Natural killer cell (primary cell): ENCODE results near the gene DUOXA2. TPM values are rescaled to one million over a fixed set of nuclear protein-coding genes. Genes with fewer than 3 reads are reported as not detected.
"Not testable (repeated sequence)": the region's sequence is repeated elsewhere in the genome, so short reads cannot be mapped to it uniquely, and the experiment has no call there.

Experiments used
- ATAC-seq, 3 donors: fragments of 150-1000 bp in 2 of 3; fragments of 200-7000 bp in 1 of 3; cut with Tn5 transposase; 1 replicate in 1 of 3; 2 replicates in 2 of 3; pipeline ENCODE4 v1.10.0; 2021; ENCODE audit warnings: mild to moderate bottlenecking in 2 of 3, moderate library complexity in 2 of 3
- DNase-seq, 2 donors: peaks; one replicate each; pipeline versions ENCODE4 v3.0.0 to v3.0.0-alpha.2; 2013 to 2021; ENCODE audit warnings: mixed read lengths in 1 of 2
- H3K27ac ChIP-seq: one replicate; pipeline ENCODE4 v1.5.1; 2013; ENCODE audit warnings: mild to moderate bottlenecking, low read length
- H3K27me3 ChIP-seq: one replicate; pipeline ENCODE4 v1.6.1; 2013; ENCODE audit warnings: low read length; ENCODE audit not compliant: control insufficient read depth, insufficient read depth
- H3K36me3 ChIP-seq: one replicate; pipeline ENCODE4 v1.6.1; 2013; ENCODE audit warnings: low read length; ENCODE audit not compliant: control insufficient read depth, insufficient read depth
- H3K4me1 ChIP-seq: one replicate; pipeline ENCODE4 v1.6.1; 2013; ENCODE audit warnings: low read length; ENCODE audit not compliant: control insufficient read depth, insufficient read depth
- H3K4me3 ChIP-seq: one replicate; pipeline ENCODE4 v1.5.1; 2013; ENCODE audit warnings: low read length
- H3K9me3 ChIP-seq: one replicate; pipeline ENCODE4 v1.6.1; 2013; ENCODE audit warnings: low read length; ENCODE audit not compliant: control insufficient read depth, insufficient read depth
- H3K27ac Mint-ChIP-seq, 2 donors: one replicate each; pipeline ENCODE4 v1.8.0; 2022; ENCODE audit warnings: mild to moderate bottlenecking in 2 of 2, mixed read lengths in 2 of 2, moderate library complexity in 1 of 2
- H3K27me3 Mint-ChIP-seq, 2 donors: one replicate each; pipeline ENCODE4 v1.8.0; 2022; ENCODE audit warnings: low read depth in 2 of 2, mixed read lengths in 2 of 2
- H3K36me3 Mint-ChIP-seq: one replicate; pipeline ENCODE4 v1.8.0; 2022; ENCODE audit warnings: mixed read lengths
- H3K4me1 Mint-ChIP-seq, 2 donors: one replicate each; pipeline ENCODE4 v1.8.0; 2022; ENCODE audit warnings: mixed read lengths in 2 of 2
- H3K4me3 Mint-ChIP-seq: one replicate; pipeline ENCODE4 v1.8.0; 2022; ENCODE audit warnings: mild to moderate bottlenecking, moderate library complexity, mixed read lengths
- H3K9me3 Mint-ChIP-seq, 2 donors: one replicate each; pipeline ENCODE4 v1.8.0; 2022; ENCODE audit warnings: mixed read lengths in 2 of 2
- WGBS: methylation state at CpG from one replicate; pipeline ENCODE4 v1.1.7; 2013; ENCODE audit warnings: missing lambda C conversion rate; ENCODE audit not compliant: insufficient coverage; 5-methylcytosine and 5-hydroxymethylcytosine counted together
- intact Hi-C: fragments of 100-400 bp; cut with micrococcal nuclease; formaldehyde crosslinking; loops from one replicate; pipeline ENCODE4 v1.14.2; 2022
- total RNA-seq, 4 donors: library from RNA; stranded (reverse); fragments of 120-200 nt in 1 of 4; gene quantifications; one replicate each; pipeline versions ENCODE4 v1.2.3 to v1.2.4, GENCODE V29; 2013 to 2022
- TF ChIP-seq, protein P1 (sequence below): fragments of 200-600 bp; IDR thresholded peaks from one replicate; pipeline ENCODE4 v1.8.0; 2022; ENCODE audit warnings: antibody characterized with exemption

Gene DUOXA2
- total RNA-seq: not detected
- total RNA-seq (2013): not detected

DNA sequence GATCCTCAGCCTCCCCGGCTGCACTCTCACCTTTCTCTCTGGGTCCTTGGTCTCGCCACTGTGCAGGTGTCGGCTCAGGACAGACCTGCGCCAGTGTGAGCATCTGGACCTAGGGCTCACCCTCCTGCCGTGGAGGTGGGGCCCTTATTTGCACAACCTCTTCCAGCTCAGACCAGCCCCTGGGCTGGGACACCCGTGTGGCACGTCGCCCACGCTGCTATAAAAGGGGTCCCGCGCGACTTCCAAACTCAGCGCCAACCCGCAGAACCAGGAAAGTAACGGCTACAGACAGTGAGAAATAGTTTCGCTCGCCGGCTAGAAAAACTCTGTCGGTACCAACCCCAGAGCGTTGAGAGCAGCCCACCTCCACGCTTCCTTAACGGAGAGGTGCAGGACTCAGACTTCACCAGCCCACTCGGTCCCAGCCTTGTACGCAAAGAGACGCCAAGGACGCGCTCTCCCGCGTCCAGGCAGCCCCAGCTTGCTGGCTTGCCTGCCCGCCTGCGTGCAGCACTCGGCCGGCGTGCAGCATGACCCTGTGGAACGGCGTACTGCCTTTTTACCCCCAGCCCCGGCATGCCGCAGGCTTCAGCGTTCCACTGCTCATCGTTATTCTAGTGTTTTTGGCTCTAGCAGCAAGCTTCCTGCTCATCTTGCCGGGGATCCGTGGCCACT, at the start of gene DUOXA2, which contains the start of gene DUOX2:
TSS of gene DUOXA2 (plus strand) at position 251 of the 675 bp plus-strand sequence. CDS start at position 531, 280 bp downstream.
TSS of gene DUOX2 (minus strand) at position 97 of the 675 bp plus-strand sequence. CDS start 761 bp downstream, outside the sequence.
- no peak within 1 kb of the TSS for H3K27ac ChIP-seq
- H3K4me1 Mint-ChIP-seq: peaks cover 14 to 29% of the 10 kb centered on the region in 2 donors
- no peaks in the 10 kb centered on the region for H3K9me3 Mint-ChIP-seq
- 3% methylated on average over 42 of the region's 42 CpGs for WGBS
- no peaks in the 10 kb centered on the region for H3K36me3 Mint-ChIP-seq
- TF ChIP-seq, protein P1, sequence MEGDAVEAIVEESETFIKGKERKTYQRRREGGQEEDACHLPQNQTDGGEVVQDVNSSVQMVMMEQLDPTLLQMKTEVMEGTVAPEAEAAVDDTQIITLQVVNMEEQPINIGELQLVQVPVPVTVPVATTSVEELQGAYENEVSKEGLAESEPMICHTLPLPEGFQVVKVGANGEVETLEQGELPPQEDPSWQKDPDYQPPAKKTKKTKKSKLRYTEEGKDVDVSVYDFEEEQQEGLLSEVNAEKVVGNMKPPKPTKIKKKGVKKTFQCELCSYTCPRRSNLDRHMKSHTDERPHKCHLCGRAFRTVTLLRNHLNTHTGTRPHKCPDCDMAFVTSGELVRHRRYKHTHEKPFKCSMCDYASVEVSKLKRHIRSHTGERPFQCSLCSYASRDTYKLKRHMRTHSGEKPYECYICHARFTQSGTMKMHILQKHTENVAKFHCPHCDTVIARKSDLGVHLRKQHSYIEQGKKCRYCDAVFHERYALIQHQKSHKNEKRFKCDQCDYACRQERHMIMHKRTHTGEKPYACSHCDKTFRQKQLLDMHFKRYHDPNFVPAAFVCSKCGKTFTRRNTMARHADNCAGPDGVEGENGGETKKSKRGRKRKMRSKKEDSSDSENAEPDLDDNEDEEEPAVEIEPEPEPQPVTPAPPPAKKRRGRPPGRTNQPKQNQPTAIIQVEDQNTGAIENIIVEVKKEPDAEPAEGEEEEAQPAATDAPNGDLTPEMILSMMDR: no peak
- no peaks in the 10 kb centered on the region for H3K9me3 ChIP-seq
- ATAC-seq: no peak
- no peak within 1 kb of the TSS for H3K4me3 Mint-ChIP-seq
- peaks cover 78 to 79% of the 10 kb centered on the region in 2 donors for H3K27me3 Mint-ChIP-seq
- no peak within 1 kb of the TSS for H3K27ac Mint-ChIP-seq
- no peak within 1 kb of the TSS for H3K4me3 ChIP-seq
- peaks cover 31% of the 10 kb centered on the region for H3K4me1 ChIP-seq
- intact Hi-C loops: no loop called here
- H3K27me3 ChIP-seq: peaks cover 66% of the 10 kb centered on the region
- no peak for DNase-seq
- H3K36me3 ChIP-seq: no peaks in the 10 kb centered on the region

- no peaks in the 10 kb centered on the region for H3K36me3 Mint-ChIP-seq
- H3K4me3 ChIP-seq: no peak overlapping the region
- no peak for ATAC-seq
- TF ChIP-seq, protein P1: no peak
- no peaks in the 10 kb centered on the region for H3K4me1 ChIP-seq
- H3K9me3 Mint-ChIP-seq: no peaks in the 10 kb centered on the region
- H3K27ac ChIP-seq: no peak overlapping the region
- DNase-seq: no peak
- H3K9me3 ChIP-seq: no peaks in the 10 kb centered on the region
- no peak overlapping the region for H3K27ac Mint-ChIP-seq
- no peaks in the 10 kb centered on the region for H3K27me3 ChIP-seq
- no peaks in the 10 kb centered on the region for H3K36me3 ChIP-seq
- WGBS: 99% methylated on average over 4 of the region's 4 CpGs
- peaks cover 5 to 7% of the 10 kb centered on the region in 2 donors for H3K4me1 Mint-ChIP-seq
- H3K27me3 Mint-ChIP-seq: no peaks in the 10 kb centered on the region
- intact Hi-C loops: no loop called here
- H3K4me3 Mint-ChIP-seq: no peak overlapping the region
Observed at GRCh38 chr15:45064386-45064785, 49.7 kb upstream of the DUOXA2 start.

DNA sequence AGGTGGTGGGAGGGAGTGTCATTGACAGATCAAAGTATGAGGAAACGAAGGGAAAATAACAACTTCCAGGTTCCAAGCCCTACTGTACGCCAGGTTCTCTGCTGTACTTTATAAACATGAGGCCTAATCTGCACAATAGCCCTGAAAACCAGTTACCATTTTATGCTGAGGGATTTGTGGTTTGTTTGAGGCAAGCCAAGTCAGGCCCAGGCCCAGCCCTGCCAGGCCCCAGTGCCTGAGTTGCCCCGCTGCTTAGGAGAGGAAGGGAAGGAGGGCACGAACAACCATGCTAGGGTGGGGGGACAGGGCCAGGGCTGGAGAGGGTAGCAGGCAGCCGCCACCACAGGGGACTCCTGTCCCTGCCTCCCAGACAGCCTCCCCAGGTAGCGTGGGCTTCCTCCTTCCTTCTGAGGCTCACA, 44.2 kb upstream of the DUOXA2 start:
- H3K36me3 ChIP-seq, H3K36me3 Mint-ChIP-seq, H3K4me3 Mint-ChIP-seq, H3K27ac Mint-ChIP-seq, H3K27me3 Mint-ChIP-seq, H3K27ac ChIP-seq, H3K9me3 Mint-ChIP-seq, DNase-seq, H3K9me3 ChIP-seq, H3K4me1 Mint-ChIP-seq, H3K4me1 ChIP-seq, intact Hi-C loops, H3K4me3 ChIP-seq, H3K27me3 ChIP-seq, ATAC-seq: not testable (repeated sequence)
- 83% methylated on average over 4 of the region's 6 CpGs for WGBS

GRCh38 chr15:45073602-45074001, 40.5 kb upstream of the DUOXA2 start:
- H3K4me3 ChIP-seq, H3K36me3 Mint-ChIP-seq, DNase-seq, H3K4me3 Mint-ChIP-seq, H3K36me3 ChIP-seq, H3K4me1 ChIP-seq, H3K27me3 Mint-ChIP-seq, ATAC-seq, H3K9me3 Mint-ChIP-seq, H3K4me1 Mint-ChIP-seq, H3K27ac Mint-ChIP-seq, H3K27me3 ChIP-seq, H3K9me3 ChIP-seq, intact Hi-C loops, H3K27ac ChIP-seq: not testable (repeated sequence)

GRCh38 chr15:45075440-45076320, 38.4 kb upstream of the DUOXA2 start:
- H3K27ac Mint-ChIP-seq, H3K27ac ChIP-seq, H3K36me3 ChIP-seq, DNase-seq, ATAC-seq, H3K27me3 Mint-ChIP-seq, H3K4me1 ChIP-seq, H3K4me1 Mint-ChIP-seq, H3K4me3 ChIP-seq, intact Hi-C loops, H3K9me3 Mint-ChIP-seq, H3K9me3 ChIP-seq, H3K27me3 ChIP-seq, H3K4me3 Mint-ChIP-seq, H3K36me3 Mint-ChIP-seq: not testable (repeated sequence)
- 89% methylated on average over 1 of the region's 9 CpGs for WGBS

GRCh38 chr15:45077391-45077790, 36.7 kb upstream of the DUOXA2 start:
- ATAC-seq, intact Hi-C loops: not testable (repeated sequence)
- 100% methylated on average over 1 of the region's 2 CpGs for WGBS

More at GRCh38 chr15:45077391-45077790, 36.7 kb upstream of the DUOXA2 start:
- H3K4me3 Mint-ChIP-seq, H3K4me3 ChIP-seq, H3K9me3 ChIP-seq, H3K4me1 ChIP-seq, H3K27me3 ChIP-seq, H3K9me3 Mint-ChIP-seq, H3K4me1 Mint-ChIP-seq, H3K27ac ChIP-seq, DNase-seq, H3K27me3 Mint-ChIP-seq, H3K27ac Mint-ChIP-seq, H3K36me3 ChIP-seq, H3K36me3 Mint-ChIP-seq: not testable (repeated sequence)
